Stomach (tissue), 9 donors: ENCODE data around the gene BABAM1. TPM values are rescaled to one million over a fixed set of nuclear protein-coding genes. Genes with fewer than 3 reads are reported as not detected.
A peak's percentile ranks its signal among the peaks of the same experiment; 100 is the strongest.

Source experiments
- DNase-seq, 2 donors: peaks; one replicate each; pipeline versions ENCODE4 v3.0.0 to v3.0.0-alpha.2; 2013 to 2019
- H3K27ac ChIP-seq, 5 donors: fragments of 200-600 bp in 4 of 5; sonication (generic) in 4 of 5; one replicate each; pipeline ENCODE4 v1.5.1; 2013 to 2019; ENCODE audit warnings: mild to moderate bottlenecking in 1 of 5, moderate library complexity in 1 of 5
- H3K27me3 ChIP-seq, 3 donors: fragments of 200-600 bp; sonication (generic); one replicate each; pipeline ENCODE4 v1.5.1; 2017 to 2019; ENCODE audit warnings: mixed run types in 1 of 3
- H3K36me3 ChIP-seq, 4 donors: fragments of 200-600 bp; sonication (generic); 1 replicate in 3 of 4; 2 replicates in 1 of 4; pipeline ENCODE4 v1.5.1; 2016 to 2019
- H3K4me1 ChIP-seq, 4 donors: fragments of 200-600 bp; sonication (generic); one replicate each; pipeline ENCODE4 v1.5.1; 2016 to 2019
- H3K4me3 ChIP-seq, 4 donors: fragments of 200-600 bp; sonication (generic) in 3 of 4; one replicate each; pipeline ENCODE4 v1.5.1; 2016 to 2019; ENCODE audit warnings: mild to moderate bottlenecking in 1 of 4
- H3K9me3 ChIP-seq, 4 donors: fragments of 200-600 bp; sonication (generic); one replicate each; pipeline ENCODE4 v1.5.1; 2016 to 2019
- CTCF ChIP-seq, 7 experiments: fragments of 450-650 bp in 4 of 7; fragments of 200-600 bp in 3 of 7; sonication (generic) in 3 of 7; IDR thresholded peaks; one replicate each; pipeline ENCODE4 v1.5.1; 2016 to 2019; ENCODE audit warnings: antibody characterized with exemption in 7 of 7, control low read depth in 2 of 7, mild to moderate bottlenecking in 1 of 7
- EP300 ChIP-seq: sonication (generic); formaldehyde crosslinking; IDR thresholded peaks from one replicate; pipeline ENCODE4 v1.6.1; 2017; ENCODE audit warnings: antibody characterized with exemption
- POLR2A ChIP-seq, 4 donors: fragments of 450-650 bp; IDR thresholded peaks; one replicate each; pipeline ENCODE4 v1.6.1; 2016; ENCODE audit warnings: antibody characterized with exemption in 4 of 4, control low read depth in 2 of 4, mild to moderate bottlenecking in 1 of 4, moderate library complexity in 1 of 4
- POLR2AphosphoS5 ChIP-seq, 3 donors: sonication (generic); formaldehyde crosslinking; IDR thresholded peaks; one replicate each; pipeline ENCODE4 v1.6.1; 2016; ENCODE audit warnings: antibody characterized with exemption in 3 of 3
- WGBS, 5 donors: extraction: QIAGEN DNeasy Blood & Tissue Kit in 3 of 5; methylation state at CpG; one replicate each; pipeline versions ENCODE4 v1.1.5 to v1.1.7; 2013 to 2018; 5-methylcytosine and 5-hydroxymethylcytosine counted together
- intact Hi-C: fragments of 100-400 bp; cut with DNase I; formaldehyde crosslinking; loops from one replicate; pipeline ENCODE4 v1.15.1; 2023; ENCODE audit warnings: low total_unique reads
- polyA plus RNA-seq, 3 donors: library from polyadenylated mRNA; stranded (reverse); fragments of 200-250 nt; gene quantifications; one replicate each; pipeline ENCODE4 v1.2.3, GENCODE V29; 2013
- total RNA-seq, 5 donors: library from RNA; depleted of rRNA; stranded (reverse); fragments of >200 nt; gene quantifications; one replicate each; pipeline versions ENCODE4 v1.1.0 to v1.2.3, GENCODE V29; 2014 to 2016
- donor health status: healthy with polysubstance abuse.
- donor health status: Bipolar disorder and iron deficiency.
- donor health status: healthy.

Gene BABAM1
- total and polyA plus RNA-seq, 8 donors = 26.2 to 146 (median 73.1) TPM

- no peak for DNase-seq
- H3K4me1 ChIP-seq = peaks cover 12 to 30% (median 24%) of the 10 kb centered on the region in 4 donors
- H3K27me3 ChIP-seq = no peaks in the 10 kb centered on the region
- no peak overlapping the region for H3K4me3 ChIP-seq
- TF ChIP-seq CTCF (IDR thresholded peaks at IDR 0.05) = no peak
- TF ChIP-seq POLR2AphosphoS5 (IDR thresholded peaks at IDR 0.05) = no peak
- H3K9me3 ChIP-seq = no peaks in the 10 kb centered on the region
- 77 to 88% (median 81%) methylated on average over 10 of the region's 10 CpGs for WGBS, 5 donors
- H3K36me3 ChIP-seq = peaks cover 0 to 16% (median 14%) of the 10 kb centered on the region in 4 donors
- no peak overlapping the region for H3K27ac ChIP-seq
- intact Hi-C loops = no loop called here
These were observed 42.2 kb upstream of the BABAM1 start for GRCh38 chr19:17225053-17225452.

- Histone ChIP-seq H3K9me3 (no peaks in the 10 kb centered on the region), H3K27me3 (no peaks in the 10 kb centered on the region), H3K4me3 (peak within 1 kb of the TSS; percentile 57 to 74 (median 66)), H3K4me1 (peaks cover 12 to 23% (median 21%) of the 10 kb centered on the region in 4 donors), H3K36me3 (peaks cover 0 to 26% (median 25%) of the 10 kb centered on the region in 4 donors), H3K27ac (peak within 1 kb of the TSS; percentile 90 to 99 (median 93))
- DNase-seq = peak; percentile 99
- intact Hi-C loops = no loop called here
- WGBS, 5 donors = 0 to 1% (median 1%) methylated on average over 13 to 90 of the region's 90 CpGs
- no peak for TF ChIP-seq CTCF (IDR thresholded peaks at IDR 0.05)
- peak; percentile 32 to 81 (median 78) for TF ChIP-seq POLR2AphosphoS5 (IDR thresholded peaks at IDR 0.05)
These were observed 41.0 kb upstream of the BABAM1 start, which contains the start of gene OCEL1 for GRCh38 chr19:17226002-17226933. OCEL1 (plus strand) TSS chr19:17226226; CDS start chr19:17226248, 22 bp downstream.

GRCh38 chr19:17227798-17228367 is 39.4 kb upstream of the BABAM1 start:
- H3K27ac ChIP-seq = peak overlapping the region in 3 of 5 donors; percentile 9 to 93 (median 93)

More at GRCh38 chr19:17227798-17228367, 39.4 kb upstream of the BABAM1 start:
- no peak for DNase-seq
- intact Hi-C loops = no loop called here
- no peak overlapping the region for H3K4me3 ChIP-seq
- WGBS, 5 donors = 64 to 84% (median 74%) methylated on average over 11 to 13 of the region's 13 CpGs
- H3K36me3 ChIP-seq = peaks cover 12 to 42% (median 41%) of the 10 kb centered on the region in 4 donors
- H3K4me1 ChIP-seq = peaks cover 12 to 23% (median 23%) of the 10 kb centered on the region in 4 donors
- TF ChIP-seq CTCF (IDR thresholded peaks at IDR 0.05) = no peak
- no peak for TF ChIP-seq EP300
- TF ChIP-seq POLR2A (IDR thresholded peaks at IDR 0.05) = no peak
- TF ChIP-seq POLR2AphosphoS5 (IDR thresholded peaks at IDR 0.05) = no peak
- no peaks in the 10 kb centered on the region for H3K27me3 ChIP-seq
- no peaks in the 10 kb centered on the region for H3K9me3 ChIP-seq
